Endodermal cell (in vitro differentiated cells): Measurements from ENCODE around the gene RHOA. TPM values are rescaled to one million over a fixed set of nuclear protein-coding genes. Genes with fewer than 3 reads are reported as not detected.
A peak's percentile ranks its signal among the peaks of the same experiment; 100 is the strongest.

Experiments used
- DNase-seq: peaks from one replicate; pipeline ENCODE4 v3.0.0-alpha.2; 2017
- H3K27ac ChIP-seq: 2 replicates; pipeline ENCODE4 v1.5.1; 2013; ENCODE audit warnings: mild to moderate bottlenecking, low read depth, low read length, moderate library complexity
- H3K27me3 ChIP-seq: 2 replicates; pipeline ENCODE4 v1.6.1; 2013; ENCODE audit warnings: mild to moderate bottlenecking, low read length, moderate library complexity; ENCODE audit not compliant: insufficient read depth, control insufficient read depth, poor library complexity, severe bottlenecking
- H3K36me3 ChIP-seq: 2 replicates; pipeline ENCODE4 v1.7.0; 2013; ENCODE audit warnings: mild to moderate bottlenecking, low read length, moderate library complexity; ENCODE audit not compliant: control insufficient read depth, insufficient read depth
- H3K4me1 ChIP-seq: one replicate; pipeline ENCODE4 v1.7.0; 2013; ENCODE audit warnings: low read length; ENCODE audit not compliant: control insufficient read depth, insufficient read depth
- H3K4me3 ChIP-seq: 2 replicates; pipeline ENCODE4 v1.5.1; 2013; ENCODE audit warnings: mild to moderate bottlenecking, low read length, moderate library complexity
- H3K9ac ChIP-seq: 2 replicates; pipeline ENCODE4 v1.6.1; 2013; ENCODE audit warnings: mild to moderate bottlenecking, low read length, moderate library complexity; ENCODE audit not compliant: poor library complexity, severe bottlenecking; ENCODE audit errors: extremely low read depth
- H3K9me3 ChIP-seq: 2 replicates; pipeline ENCODE4 v1.6.1; 2013; ENCODE audit warnings: mild to moderate bottlenecking, low read length, moderate library complexity; ENCODE audit not compliant: control insufficient read depth
- H3K27ac Mint-ChIP-seq: 2 replicates; pipeline ENCODE4 v1.8.0; 2020; ENCODE audit warnings: mixed read lengths
- H3K27me3 Mint-ChIP-seq: 2 replicates; pipeline ENCODE4 v1.8.0; 2021; ENCODE audit warnings: mild to moderate bottlenecking, mixed read lengths; ENCODE audit not compliant: insufficient read depth
- H3K36me3 Mint-ChIP-seq: 2 replicates; pipeline ENCODE4 v1.8.0; 2020; ENCODE audit warnings: low read depth, mixed read lengths
- H3K4me1 Mint-ChIP-seq: 2 replicates; pipeline ENCODE4 v1.8.0; 2020; ENCODE audit warnings: mixed read lengths
- H3K4me3 Mint-ChIP-seq: 2 replicates; pipeline ENCODE4 v1.8.0; 2020; ENCODE audit warnings: mild to moderate bottlenecking, moderate library complexity, mixed read lengths
- H3K9me3 Mint-ChIP-seq: 2 replicates; pipeline ENCODE4 v1.8.0; 2020; ENCODE audit warnings: mild to moderate bottlenecking, mixed read lengths
- WGBS, 2 experiments: methylation state at CpG; one replicate each; pipeline versions ENCODE4 v1.1.5 to v1.1.7; 2013; ENCODE audit warnings: missing lambda C conversion rate in 2 of 2, mixed read lengths in 1 of 2; ENCODE audit not compliant: insufficient coverage in 1 of 2, insufficient read length in 1 of 2; 5-methylcytosine and 5-hydroxymethylcytosine counted together
- total RNA-seq, 2 donors: library from RNA; stranded (reverse); fragmentation: NEBNext Ultra II Directional in 1 of 2; extraction: Animal tissue kit (Norgen Biotek cat#: 25700) in 1 of 2; gene quantifications; 2 replicates in 1 of 2; 3 replicates in 1 of 2; pipeline ENCODE4 v1.2.1, GENCODE V29; 2021
- TF ChIP-seq, protein P1 (sequence below): fragments of 200-600 bp; sonication (generic); conservative IDR thresholded peaks from 2 replicates; pipeline ENCODE4 v1.5.0; 2021; ENCODE audit warnings: antibody characterized with exemption, mild to moderate bottlenecking

The RHOA gene
- total RNA-seq, 2 donors from 2014 or later: 359 to 371 TPM

DNA sequence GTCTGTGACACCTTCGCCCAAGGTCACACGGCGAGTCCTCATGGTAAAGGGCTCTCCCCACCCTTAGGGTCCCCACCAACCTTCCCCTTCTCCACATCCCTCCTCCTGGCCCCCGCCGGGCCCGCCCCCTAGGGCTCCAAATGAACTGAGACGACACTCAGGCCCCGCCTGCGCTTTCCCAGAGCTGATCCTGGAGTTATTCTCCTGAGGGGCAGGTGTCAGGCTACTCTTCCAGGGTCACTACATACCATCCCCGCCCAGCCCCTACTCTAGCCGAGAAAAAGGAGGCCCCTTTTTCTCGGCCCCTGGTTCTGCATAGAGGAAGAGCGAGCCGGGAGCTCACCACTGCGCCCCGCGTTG lies 72.2 kb downstream of the RHOA start:
- H3K9ac ChIP-seq: peak overlapping the region; percentile 70
- H3K27ac ChIP-seq: peak overlapping the region; percentile 85
- H3K4me3 Mint-ChIP-seq: peak overlapping the region; percentile 90
- peak overlapping the region; percentile 82 for H3K27ac Mint-ChIP-seq
- no peaks in the 10 kb centered on the region for H3K4me1 ChIP-seq
- no peaks in the 10 kb centered on the region for H3K27me3 ChIP-seq
- WGBS, 2 experiments: 3 to 4% methylated on average over 5 to 17 of the region's 17 CpGs
- DNase-seq: no peak
- H3K4me1 Mint-ChIP-seq: peaks cover 14% of the 10 kb centered on the region
- H3K9me3 Mint-ChIP-seq: no peaks in the 10 kb centered on the region
- H3K36me3 ChIP-seq: peaks cover 17% of the 10 kb centered on the region
- H3K27me3 Mint-ChIP-seq: no peaks in the 10 kb centered on the region
- TF ChIP-seq, protein P1, sequence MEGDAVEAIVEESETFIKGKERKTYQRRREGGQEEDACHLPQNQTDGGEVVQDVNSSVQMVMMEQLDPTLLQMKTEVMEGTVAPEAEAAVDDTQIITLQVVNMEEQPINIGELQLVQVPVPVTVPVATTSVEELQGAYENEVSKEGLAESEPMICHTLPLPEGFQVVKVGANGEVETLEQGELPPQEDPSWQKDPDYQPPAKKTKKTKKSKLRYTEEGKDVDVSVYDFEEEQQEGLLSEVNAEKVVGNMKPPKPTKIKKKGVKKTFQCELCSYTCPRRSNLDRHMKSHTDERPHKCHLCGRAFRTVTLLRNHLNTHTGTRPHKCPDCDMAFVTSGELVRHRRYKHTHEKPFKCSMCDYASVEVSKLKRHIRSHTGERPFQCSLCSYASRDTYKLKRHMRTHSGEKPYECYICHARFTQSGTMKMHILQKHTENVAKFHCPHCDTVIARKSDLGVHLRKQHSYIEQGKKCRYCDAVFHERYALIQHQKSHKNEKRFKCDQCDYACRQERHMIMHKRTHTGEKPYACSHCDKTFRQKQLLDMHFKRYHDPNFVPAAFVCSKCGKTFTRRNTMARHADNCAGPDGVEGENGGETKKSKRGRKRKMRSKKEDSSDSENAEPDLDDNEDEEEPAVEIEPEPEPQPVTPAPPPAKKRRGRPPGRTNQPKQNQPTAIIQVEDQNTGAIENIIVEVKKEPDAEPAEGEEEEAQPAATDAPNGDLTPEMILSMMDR: no peak
- no peaks in the 10 kb centered on the region for H3K9me3 ChIP-seq
- H3K4me3 ChIP-seq: peak overlapping the region; percentile 79
- H3K36me3 Mint-ChIP-seq: peaks cover 14% of the 10 kb centered on the region

DNA sequence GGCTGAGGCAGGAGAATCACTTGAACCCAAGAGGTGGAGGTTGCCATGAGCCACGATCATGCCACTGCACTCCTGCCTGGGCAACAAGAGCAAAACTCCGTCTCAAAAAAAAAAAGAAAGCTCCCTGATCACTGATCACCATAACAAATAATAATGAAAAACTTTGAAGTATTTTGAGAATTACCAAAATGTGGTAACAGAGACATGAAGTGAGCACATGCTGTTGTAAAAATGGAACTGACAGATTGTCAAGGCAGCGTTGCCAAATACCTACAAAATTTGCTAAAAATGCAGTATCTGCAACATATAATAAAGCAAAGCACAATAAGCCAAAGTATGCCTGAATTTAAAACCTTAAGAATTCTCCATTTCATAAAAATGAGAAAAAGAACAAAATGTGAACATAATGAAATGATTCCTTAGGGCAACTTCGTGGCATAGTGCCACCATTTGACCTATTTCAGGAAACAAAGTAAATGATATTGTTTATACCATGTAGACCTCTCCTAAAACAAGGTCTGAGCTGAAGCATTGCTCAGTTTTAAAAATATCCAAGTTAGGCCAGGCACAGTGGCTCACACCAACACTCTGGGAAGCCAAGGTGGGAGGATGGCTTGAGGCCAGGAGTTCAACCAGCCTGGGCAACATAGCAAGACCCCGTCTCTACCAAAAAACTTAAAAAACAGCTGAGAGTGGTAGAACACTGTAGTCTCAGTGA lies 77.7 kb downstream of the RHOA start:
- H3K36me3 ChIP-seq: peaks cover 56% of the 10 kb centered on the region
- no peak overlapping the region for H3K9ac ChIP-seq
- no peak for DNase-seq
- no peak overlapping the region for H3K27ac Mint-ChIP-seq
- H3K27me3 ChIP-seq: no peaks in the 10 kb centered on the region
- peaks cover 8% of the 10 kb centered on the region for H3K9me3 ChIP-seq
- WGBS, 2 experiments: 90 to 94% methylated on average over 2 to 5 of the region's 5 CpGs
- peaks cover 4% of the 10 kb centered on the region for H3K9me3 Mint-ChIP-seq
- TF ChIP-seq, protein P1: no peak
- H3K27ac ChIP-seq: no peak overlapping the region
- no peaks in the 10 kb centered on the region for H3K4me1 ChIP-seq
- H3K4me3 ChIP-seq: no peak overlapping the region
- H3K4me3 Mint-ChIP-seq: no peak overlapping the region
- H3K4me1 Mint-ChIP-seq: peaks cover 1% of the 10 kb centered on the region
- H3K27me3 Mint-ChIP-seq: no peaks in the 10 kb centered on the region
- H3K36me3 Mint-ChIP-seq: peaks cover 58% of the 10 kb centered on the region

DNA sequence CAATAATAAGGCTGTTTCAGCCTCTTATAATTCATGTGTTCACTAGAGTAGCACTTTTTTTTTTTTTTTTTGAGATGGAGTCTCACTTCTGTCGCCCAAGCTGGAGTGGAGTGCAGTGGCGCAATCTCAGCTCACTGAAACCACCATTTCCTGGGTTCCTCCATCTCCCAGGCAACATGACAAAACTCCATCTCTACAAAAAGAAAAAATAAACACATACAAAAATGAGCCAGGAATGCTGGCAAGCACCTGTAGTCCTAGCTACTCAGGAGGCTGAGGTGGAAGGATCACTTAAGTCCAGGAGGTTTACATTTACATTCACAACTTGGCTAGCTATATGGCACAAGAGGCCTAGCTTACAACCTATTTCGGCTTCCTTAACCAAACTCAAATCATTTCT lies 78.7 kb downstream of the RHOA start:
- TF ChIP-seq, protein P1: no peak
- no peaks in the 10 kb centered on the region for H3K27me3 Mint-ChIP-seq
- WGBS, 2 experiments: 78 to 100% methylated on average over 1 to 3 of the region's 3 CpGs
- H3K36me3 Mint-ChIP-seq: peaks cover 59% of the 10 kb centered on the region
- H3K27ac Mint-ChIP-seq: no peak overlapping the region
- Histone ChIP-seq H3K4me3 (no peak overlapping the region), H3K9ac (no peak overlapping the region), H3K27ac (no peak overlapping the region), H3K4me1 (no peaks in the 10 kb centered on the region), H3K36me3 (peaks cover 56% of the 10 kb centered on the region), H3K9me3 (peaks cover 8% of the 10 kb centered on the region), H3K27me3 (no peaks in the 10 kb centered on the region)
- DNase-seq: no peak
- peaks cover 4% of the 10 kb centered on the region for H3K9me3 Mint-ChIP-seq
- H3K4me1 Mint-ChIP-seq: no peaks in the 10 kb centered on the region
- no peak overlapping the region for H3K4me3 Mint-ChIP-seq
